Astrocyte of the spinal cord (primary cell): Measurements from ENCODE around the gene CUL5.

Experiments used
- DNase-seq: peaks from one replicate; pipeline ENCODE4 v3.0.0; 2011; ENCODE audit warnings: low read depth, low spot score
- H3K4me3 ChIP-seq: 2 replicates; pipeline ENCODE4 v1.5.1; 2011; ENCODE audit warnings: low read depth, mild to moderate bottlenecking, low read length, moderate library complexity
- in situ Hi-C: cut with HindIII; loops from 2 replicates; pipeline ENCODE4 v1.10.0; 2017; ENCODE audit warnings: low sequenced_read_pairs
- TF ChIP-seq, protein P1 (sequence below): IDR thresholded peaks from 2 replicates; pipeline ENCODE4 v1.5.1; 2012; ENCODE audit warnings: low read depth, mild to moderate bottlenecking, low read length, inconsistent platforms

CUL5 gene

DNA sequence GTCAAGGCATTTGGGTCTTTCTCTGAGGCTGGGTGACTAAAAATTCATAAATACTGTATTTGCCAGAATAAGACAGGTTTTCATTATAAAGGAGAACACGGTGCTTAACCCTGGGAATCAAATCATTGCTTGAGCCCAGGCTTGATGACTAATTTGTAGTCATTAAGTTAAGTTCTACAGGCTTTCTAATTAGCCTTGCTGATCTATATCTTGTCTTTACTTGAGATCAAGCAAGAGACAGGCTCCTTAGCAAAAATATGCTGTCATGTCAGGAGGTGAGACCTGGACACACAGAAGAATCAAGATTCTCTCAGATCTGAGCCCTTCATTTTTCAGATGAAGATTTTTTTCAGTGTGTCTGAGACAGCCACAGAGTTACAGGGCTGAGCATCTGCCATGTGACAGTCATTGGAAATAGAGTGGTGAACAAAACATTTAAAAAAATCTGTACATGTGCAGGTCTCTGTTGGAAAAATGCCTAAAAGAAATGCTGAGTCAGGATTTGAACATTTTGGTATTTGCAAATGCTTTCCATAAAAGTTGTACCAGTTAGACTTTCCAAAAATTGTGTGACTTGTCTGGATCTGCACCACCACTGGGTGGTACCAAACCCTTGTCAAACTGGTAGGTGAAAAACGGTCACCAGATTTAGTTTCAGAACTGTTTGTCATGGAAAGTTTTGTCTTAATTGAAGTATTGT, 127.3 kb downstream of the CUL5 start:
- DNase-seq = peak; percentile 27
- no peak overlapping the region for H3K4me3 ChIP-seq
- TF ChIP-seq, protein P1, sequence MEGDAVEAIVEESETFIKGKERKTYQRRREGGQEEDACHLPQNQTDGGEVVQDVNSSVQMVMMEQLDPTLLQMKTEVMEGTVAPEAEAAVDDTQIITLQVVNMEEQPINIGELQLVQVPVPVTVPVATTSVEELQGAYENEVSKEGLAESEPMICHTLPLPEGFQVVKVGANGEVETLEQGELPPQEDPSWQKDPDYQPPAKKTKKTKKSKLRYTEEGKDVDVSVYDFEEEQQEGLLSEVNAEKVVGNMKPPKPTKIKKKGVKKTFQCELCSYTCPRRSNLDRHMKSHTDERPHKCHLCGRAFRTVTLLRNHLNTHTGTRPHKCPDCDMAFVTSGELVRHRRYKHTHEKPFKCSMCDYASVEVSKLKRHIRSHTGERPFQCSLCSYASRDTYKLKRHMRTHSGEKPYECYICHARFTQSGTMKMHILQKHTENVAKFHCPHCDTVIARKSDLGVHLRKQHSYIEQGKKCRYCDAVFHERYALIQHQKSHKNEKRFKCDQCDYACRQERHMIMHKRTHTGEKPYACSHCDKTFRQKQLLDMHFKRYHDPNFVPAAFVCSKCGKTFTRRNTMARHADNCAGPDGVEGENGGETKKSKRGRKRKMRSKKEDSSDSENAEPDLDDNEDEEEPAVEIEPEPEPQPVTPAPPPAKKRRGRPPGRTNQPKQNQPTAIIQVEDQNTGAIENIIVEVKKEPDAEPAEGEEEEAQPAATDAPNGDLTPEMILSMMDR = no peak
- in situ Hi-C loops = no loop called here

DNA sequence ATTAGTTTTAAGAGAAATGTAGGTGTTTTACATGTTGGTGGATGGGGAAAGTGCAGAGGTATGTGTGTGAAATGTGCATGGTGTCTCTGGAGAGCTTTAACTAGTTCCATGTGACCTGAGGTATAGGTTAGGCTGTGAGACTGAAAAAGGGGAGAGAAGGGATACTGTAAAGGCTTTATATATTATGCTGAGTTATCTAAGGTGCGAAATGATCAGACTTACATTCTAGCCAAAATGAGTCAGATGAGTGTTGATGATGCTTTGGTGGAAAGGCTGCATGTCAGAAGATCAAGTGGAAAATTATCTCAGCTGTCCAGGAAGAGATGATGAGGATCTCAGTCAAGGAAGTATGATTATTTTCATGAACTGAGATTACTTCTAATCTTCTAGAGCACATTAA, 128.5 kb downstream of the CUL5 start:
- TF ChIP-seq, protein P1 = no peak
- no peak for DNase-seq
- in situ Hi-C loops = no loop called here
- H3K4me3 ChIP-seq = no peak overlapping the region

DNA sequence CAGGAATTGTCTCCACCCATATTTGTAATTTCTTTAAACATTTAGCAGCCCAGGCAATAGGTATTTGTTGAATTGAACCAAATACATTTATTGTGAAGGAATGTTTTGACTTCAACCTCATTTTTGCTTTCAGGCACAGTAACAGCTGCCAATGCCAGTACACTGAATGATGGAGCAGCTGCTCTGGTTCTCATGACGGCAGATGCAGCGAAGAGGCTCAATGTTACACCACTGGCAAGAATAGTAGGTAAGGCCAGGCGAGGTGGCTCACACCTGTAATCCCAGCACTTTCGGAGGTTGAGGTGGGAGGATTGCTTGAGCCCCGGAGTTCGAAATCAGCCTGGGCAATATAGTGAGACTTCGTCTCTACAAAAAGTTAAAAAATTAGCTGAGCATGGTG, 133.6 kb downstream of the CUL5 start:
- in situ Hi-C loops = no loop called here
- TF ChIP-seq, protein P1 = no peak

DNA sequence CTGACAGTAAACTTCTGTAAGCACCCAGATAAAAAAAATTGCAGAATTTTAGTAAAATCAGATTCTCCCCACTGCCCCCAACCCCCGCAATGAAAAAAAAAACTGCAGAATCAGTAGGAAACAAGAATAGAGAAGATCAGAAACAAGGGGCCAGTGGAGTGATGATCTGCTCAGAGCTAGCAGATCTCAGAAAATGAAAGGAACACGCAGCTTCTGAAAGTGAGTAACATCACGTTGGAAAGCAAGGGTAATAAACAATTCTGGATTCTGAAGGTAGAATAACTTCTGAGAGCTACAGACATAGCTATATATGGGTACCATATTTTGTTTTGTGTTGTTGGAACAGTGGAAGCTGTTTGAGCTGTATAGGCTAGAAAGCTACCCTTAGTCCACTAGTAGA, 135.9 kb downstream of the CUL5 start:
- in situ Hi-C loops = no loop called here
- DNase-seq = no peak
- TF ChIP-seq, protein P1 = no peak
- H3K4me3 ChIP-seq = no peak overlapping the region

More for the DNA sequence above, 133.6 kb downstream of the CUL5 start:
- no peak for DNase-seq
- H3K4me3 ChIP-seq = no peak overlapping the region

DNA sequence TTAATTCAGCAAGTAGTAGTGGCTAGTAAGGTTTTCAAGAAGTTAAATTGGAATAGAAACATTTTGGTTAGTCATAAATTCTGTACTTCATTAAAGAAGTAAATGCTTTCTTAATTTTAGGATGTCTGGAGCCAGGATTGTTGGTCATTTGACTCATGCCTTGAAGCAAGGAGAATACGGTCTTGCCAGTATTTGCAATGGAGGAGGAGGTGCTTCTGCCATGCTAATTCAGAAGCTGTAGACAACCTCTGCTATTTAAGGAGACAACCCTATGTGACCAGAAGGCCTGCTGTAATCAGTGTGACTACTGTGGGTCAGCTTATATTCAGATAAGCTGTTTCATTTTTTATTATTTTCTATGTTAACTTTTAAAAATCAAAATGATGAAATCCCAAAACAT, 138.5 kb downstream of the CUL5 start:
- in situ Hi-C loops = no loop called here
- H3K4me3 ChIP-seq = no peak overlapping the region
- DNase-seq = no peak
- TF ChIP-seq, protein P1 = no peak

DNA sequence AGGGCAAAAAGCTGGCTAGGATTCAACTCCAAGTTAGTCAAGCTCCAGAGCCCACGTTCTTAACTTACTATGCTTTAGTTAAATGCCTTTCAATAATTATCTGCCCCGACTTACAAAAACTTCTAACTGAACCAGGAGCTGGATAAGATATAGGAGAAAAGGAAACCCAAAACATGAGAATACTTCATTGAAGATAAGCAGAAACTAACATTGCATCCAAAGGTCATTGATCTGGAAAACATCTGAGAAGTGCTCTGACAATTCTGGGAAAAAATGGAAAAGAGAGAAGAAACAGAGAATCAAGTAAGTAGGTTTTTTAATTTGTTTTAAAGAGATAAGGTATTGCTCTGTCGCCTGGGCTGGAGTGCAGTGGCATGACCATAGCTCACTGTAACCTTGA, 139.9 kb downstream of the CUL5 start:
- no peak overlapping the region for H3K4me3 ChIP-seq
- in situ Hi-C loops = no loop called here
- TF ChIP-seq, protein P1 = no peak
- no peak for DNase-seq

DNA sequence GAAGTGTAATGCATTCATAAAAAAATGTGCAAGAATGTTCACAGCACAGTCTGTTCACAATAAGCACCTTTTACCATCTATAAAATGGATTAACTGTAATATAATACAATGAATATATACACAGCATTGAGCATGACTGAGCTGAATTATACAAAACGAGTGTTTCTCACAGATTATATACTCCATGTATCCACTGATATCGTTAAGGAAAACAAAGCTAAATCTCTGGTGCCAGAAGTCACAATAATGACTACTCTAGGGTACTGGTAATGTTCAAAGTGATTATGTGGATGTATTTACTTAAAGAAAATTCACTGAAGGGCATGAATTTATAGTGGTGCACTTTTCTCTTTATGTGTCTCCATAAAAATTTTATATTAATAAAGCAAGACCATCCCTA, 145.9 kb downstream of the CUL5 start:
- H3K4me3 ChIP-seq = no peak overlapping the region
- in situ Hi-C loops = no loop called here
- DNase-seq = no peak
- TF ChIP-seq, protein P1 = no peak
